ENCODE results near the gene TNFRSF6B. TPM values are rescaled to one million over a fixed set of nuclear protein-coding genes. Genes with fewer than 3 reads are reported as not detected.
"Not testable (repeated sequence)": the region's sequence is repeated elsewhere in the genome, so short reads cannot be mapped to it uniquely, and the experiment has no call there.

Gene TNFRSF6B, protein sequence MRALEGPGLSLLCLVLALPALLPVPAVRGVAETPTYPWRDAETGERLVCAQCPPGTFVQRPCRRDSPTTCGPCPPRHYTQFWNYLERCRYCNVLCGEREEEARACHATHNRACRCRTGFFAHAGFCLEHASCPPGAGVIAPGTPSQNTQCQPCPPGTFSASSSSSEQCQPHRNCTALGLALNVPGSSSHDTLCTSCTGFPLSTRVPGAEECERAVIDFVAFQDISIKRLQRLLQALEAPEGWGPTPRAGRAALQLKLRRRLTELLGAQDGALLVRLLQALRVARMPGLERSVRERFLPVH
- total RNA-seq (6.7 and 35.2 TPM in 2 replicates), polyA plus RNA-seq (3.8 and 5.7 TPM in 2 replicates), polyA minus RNA-seq (ENCODE audit: low replicate concordance) (1.9 and 2.9 TPM in 2 replicates)
- 4.9 and 14.5 TPM in 2 replicates for polyA plus RNA-seq (2012)

DNA sequence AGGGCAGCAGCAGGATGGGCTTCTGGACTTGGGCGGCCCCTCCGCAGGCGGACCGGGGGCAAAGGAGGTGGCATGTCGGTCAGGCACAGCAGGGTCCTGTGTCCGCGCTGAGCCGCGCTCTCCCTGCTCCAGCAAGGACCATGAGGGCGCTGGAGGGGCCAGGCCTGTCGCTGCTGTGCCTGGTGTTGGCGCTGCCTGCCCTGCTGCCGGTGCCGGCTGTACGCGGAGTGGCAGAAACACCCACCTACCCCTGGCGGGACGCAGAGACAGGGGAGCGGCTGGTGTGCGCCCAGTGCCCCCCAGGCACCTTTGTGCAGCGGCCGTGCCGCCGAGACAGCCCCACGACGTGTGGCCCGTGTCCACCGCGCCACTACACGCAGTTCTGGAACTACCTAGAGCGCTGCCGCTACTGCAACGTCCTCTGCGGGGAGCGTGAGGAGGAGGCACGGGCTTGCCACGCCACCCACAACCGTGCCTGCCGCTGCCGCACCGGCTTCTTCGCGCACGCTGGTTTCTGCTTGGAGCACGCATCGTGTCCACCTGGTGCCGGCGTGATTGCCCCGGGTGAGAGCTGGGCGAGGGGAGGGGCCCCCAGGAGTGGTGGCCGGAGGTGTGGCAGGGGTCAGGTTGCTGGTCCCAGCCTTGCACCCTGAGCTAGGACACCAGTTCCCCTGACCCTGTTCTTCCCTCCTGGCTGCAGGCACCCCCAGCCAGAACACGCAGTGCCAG, at the start of gene TNFRSF6B:
TNFRSF6B (plus strand) TSS at position 25 of the 729 bp plus-strand sequence; CDS start at position 141, 116 bp downstream.
- Histone ChIP-seq H3K4me1 (ENCODE audit: control insufficient read depth, extremely low read depth, insufficient read depth, low read length) (peaks cover 28% of the 10 kb centered on the region), H3K4me3 (replicated peaks in 1 of 4; ENCODE audit: control extremely low read depth in 1 of 4, insufficient read depth in 1 of 4, low read depth in 3 of 4, low read length in 4 of 4) (peak within 1 kb of the TSS in 2 of 4 experiments; percentile 26 to 45), H3K27ac (ENCODE audit: insufficient read depth, low read length) (peak within 1 kb of the TSS; percentile 93), H3K4me2 (ENCODE audit: extremely low read depth, insufficient read depth, low read length) (peak within 1 kb of the TSS; percentile 35), H3K27me3 (ENCODE audit: control insufficient read depth, insufficient read depth, low read length) (no peaks in the 10 kb centered on the region), H2AFZ (ENCODE audit: low read length) (no peak within 1 kb of the TSS), H3K9ac (ENCODE audit: insufficient read depth, low read length) (peak within 1 kb of the TSS; percentile 53), H4K20me1 (ENCODE audit: control insufficient read depth, extremely low read depth, insufficient read depth, low read length) (no peaks in the 10 kb centered on the region), H3K36me3 (ENCODE audit: control insufficient read depth, insufficient read depth, low read length) (peaks cover 30% of the 10 kb centered on the region), H3K9me3 (ENCODE audit: control insufficient read depth, insufficient read depth, low read depth, low read length) (no peaks in the 10 kb centered on the region), H3K79me2 (ENCODE audit: control insufficient read depth, insufficient read depth, low read length) (peaks cover 3% of the 10 kb centered on the region)
- TF ChIP-seq, protein P1, sequence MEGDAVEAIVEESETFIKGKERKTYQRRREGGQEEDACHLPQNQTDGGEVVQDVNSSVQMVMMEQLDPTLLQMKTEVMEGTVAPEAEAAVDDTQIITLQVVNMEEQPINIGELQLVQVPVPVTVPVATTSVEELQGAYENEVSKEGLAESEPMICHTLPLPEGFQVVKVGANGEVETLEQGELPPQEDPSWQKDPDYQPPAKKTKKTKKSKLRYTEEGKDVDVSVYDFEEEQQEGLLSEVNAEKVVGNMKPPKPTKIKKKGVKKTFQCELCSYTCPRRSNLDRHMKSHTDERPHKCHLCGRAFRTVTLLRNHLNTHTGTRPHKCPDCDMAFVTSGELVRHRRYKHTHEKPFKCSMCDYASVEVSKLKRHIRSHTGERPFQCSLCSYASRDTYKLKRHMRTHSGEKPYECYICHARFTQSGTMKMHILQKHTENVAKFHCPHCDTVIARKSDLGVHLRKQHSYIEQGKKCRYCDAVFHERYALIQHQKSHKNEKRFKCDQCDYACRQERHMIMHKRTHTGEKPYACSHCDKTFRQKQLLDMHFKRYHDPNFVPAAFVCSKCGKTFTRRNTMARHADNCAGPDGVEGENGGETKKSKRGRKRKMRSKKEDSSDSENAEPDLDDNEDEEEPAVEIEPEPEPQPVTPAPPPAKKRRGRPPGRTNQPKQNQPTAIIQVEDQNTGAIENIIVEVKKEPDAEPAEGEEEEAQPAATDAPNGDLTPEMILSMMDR (conservative IDR thresholded peaks at IDR 0.05 in 1 of 2, IDR thresholded peaks at IDR 0.05 in 1 of 2; ENCODE audit: low read depth in 1 of 2, low read length in 2 of 2): no peak
- no peak for DNase-seq (ENCODE audit: low read depth in 2 of 2)

- TF ChIP-seq, protein P1 (conservative IDR thresholded peaks at IDR 0.05 in 1 of 2, IDR thresholded peaks at IDR 0.05 in 1 of 2; ENCODE audit: low read depth in 1 of 2, low read length in 2 of 2): no peak
- no peak for TF ChIP-seq EZH2 (IDR thresholded peaks at IDR 0.05; ENCODE audit: low read length, missing control alignments)
- no peak for DNase-seq (ENCODE audit: low read depth in 2 of 2)
- Histone ChIP-seq H3K9ac (ENCODE audit: insufficient read depth, low read length) (no peak overlapping the region), H4K20me1 (ENCODE audit: control insufficient read depth, extremely low read depth, insufficient read depth, low read length) (no peaks in the 10 kb centered on the region), H3K9me3 (ENCODE audit: control insufficient read depth, insufficient read depth, low read depth, low read length) (no peaks in the 10 kb centered on the region), H3K27me3 (ENCODE audit: control insufficient read depth, insufficient read depth, low read length) (no peaks in the 10 kb centered on the region), H3K4me2 (ENCODE audit: extremely low read depth, insufficient read depth, low read length) (no peak overlapping the region), H3K79me2 (ENCODE audit: control insufficient read depth, insufficient read depth, low read length) (no peaks in the 10 kb centered on the region), H3K36me3 (ENCODE audit: control insufficient read depth, insufficient read depth, low read length) (no peaks in the 10 kb centered on the region), H3K4me1 (ENCODE audit: control insufficient read depth, extremely low read depth, insufficient read depth, low read length) (no peaks in the 10 kb centered on the region), H3K4me3 (replicated peaks in 1 of 4; ENCODE audit: control extremely low read depth in 1 of 4, insufficient read depth in 1 of 4, low read depth in 3 of 4, low read length in 4 of 4) (no peak overlapping the region), H3K27ac (ENCODE audit: insufficient read depth, low read length) (no peak overlapping the region), H2AFZ (ENCODE audit: low read length) (no peak overlapping the region)
Observed at GRCh38 chr20:63648190-63648589, 48.3 kb upstream of the TNFRSF6B start.

- DNase-seq (ENCODE audit: low read depth in 2 of 2): no peak
- H3K9ac ChIP-seq (ENCODE audit: insufficient read depth, low read length): no peak overlapping the region
Observed at GRCh38 chr20:63648895-63649589, 47.4 kb upstream of the TNFRSF6B start.

DNA sequence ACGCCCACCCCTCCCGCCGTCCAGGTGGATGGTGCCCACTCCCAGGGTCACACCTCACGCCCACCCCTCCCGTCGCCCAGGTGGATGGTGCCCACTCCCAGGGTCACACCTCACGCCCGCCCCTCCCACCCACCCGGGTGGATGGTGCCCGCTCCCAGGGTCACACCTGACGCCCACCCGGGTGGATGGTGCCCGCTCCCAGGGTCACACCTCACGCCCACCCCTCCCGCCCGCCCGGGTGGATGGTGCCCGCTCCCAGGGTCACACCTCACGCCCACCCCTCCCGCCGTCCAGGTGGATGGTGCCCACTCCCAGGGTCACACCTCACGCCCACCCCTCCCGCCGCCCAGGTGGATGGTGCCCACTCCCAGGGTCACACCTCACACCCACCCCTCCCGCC, 46.0 kb upstream of the TNFRSF6B start:
- not testable (repeated sequence) for H2AFZ ChIP-seq (ENCODE audit: low read length); H3K4me2 ChIP-seq (ENCODE audit: extremely low read depth, insufficient read depth, low read length); H3K27ac ChIP-seq (ENCODE audit: insufficient read depth, low read length); H4K20me1 ChIP-seq (ENCODE audit: control insufficient read depth, extremely low read depth, insufficient read depth, low read length); H3K36me3 ChIP-seq (ENCODE audit: control insufficient read depth, insufficient read depth, low read length); H3K27me3 ChIP-seq (ENCODE audit: control insufficient read depth, insufficient read depth, low read length); H3K79me2 ChIP-seq (ENCODE audit: control insufficient read depth, insufficient read depth, low read length); H3K9me3 ChIP-seq (ENCODE audit: control insufficient read depth, insufficient read depth, low read depth, low read length); H3K9ac ChIP-seq (ENCODE audit: insufficient read depth, low read length); H3K4me3 ChIP-seq (replicated peaks in 1 of 4; ENCODE audit: control extremely low read depth in 1 of 4, insufficient read depth in 1 of 4, low read depth in 3 of 4, low read length in 4 of 4); H3K4me1 ChIP-seq (ENCODE audit: control insufficient read depth, extremely low read depth, insufficient read depth, low read length); DNase-seq (ENCODE audit: low read depth in 2 of 2)

More at GRCh38 chr20:63648895-63649589, 47.4 kb upstream of the TNFRSF6B start:
- no peaks in the 10 kb centered on the region for H3K27me3 ChIP-seq (ENCODE audit: control insufficient read depth, insufficient read depth, low read length)
- H3K36me3 ChIP-seq (ENCODE audit: control insufficient read depth, insufficient read depth, low read length): no peaks in the 10 kb centered on the region
- H3K4me3 ChIP-seq (replicated peaks in 1 of 4; ENCODE audit: control extremely low read depth in 1 of 4, insufficient read depth in 1 of 4, low read depth in 3 of 4, low read length in 4 of 4): no peak overlapping the region
- no peak overlapping the region for H3K27ac ChIP-seq (ENCODE audit: insufficient read depth, low read length)
- H3K79me2 ChIP-seq (ENCODE audit: control insufficient read depth, insufficient read depth, low read length): no peaks in the 10 kb centered on the region
- H3K9me3 ChIP-seq (ENCODE audit: control insufficient read depth, insufficient read depth, low read depth, low read length): no peaks in the 10 kb centered on the region
- H4K20me1 ChIP-seq (ENCODE audit: control insufficient read depth, extremely low read depth, insufficient read depth, low read length): no peaks in the 10 kb centered on the region
- H3K4me2 ChIP-seq (ENCODE audit: extremely low read depth, insufficient read depth, low read length): no peak overlapping the region
- TF ChIP-seq EZH2 (IDR thresholded peaks at IDR 0.05; ENCODE audit: low read length, missing control alignments): no peak
- TF ChIP-seq, protein P1 (conservative IDR thresholded peaks at IDR 0.05 in 1 of 2, IDR thresholded peaks at IDR 0.05 in 1 of 2; ENCODE audit: low read depth in 1 of 2, low read length in 2 of 2): no peak
- no peaks in the 10 kb centered on the region for H3K4me1 ChIP-seq (ENCODE audit: control insufficient read depth, extremely low read depth, insufficient read depth, low read length)
- H2AFZ ChIP-seq (ENCODE audit: low read length): no peak overlapping the region

All from fibroblast of lung (primary cell).